ENCODE data around the gene ASAP2.

DNA sequence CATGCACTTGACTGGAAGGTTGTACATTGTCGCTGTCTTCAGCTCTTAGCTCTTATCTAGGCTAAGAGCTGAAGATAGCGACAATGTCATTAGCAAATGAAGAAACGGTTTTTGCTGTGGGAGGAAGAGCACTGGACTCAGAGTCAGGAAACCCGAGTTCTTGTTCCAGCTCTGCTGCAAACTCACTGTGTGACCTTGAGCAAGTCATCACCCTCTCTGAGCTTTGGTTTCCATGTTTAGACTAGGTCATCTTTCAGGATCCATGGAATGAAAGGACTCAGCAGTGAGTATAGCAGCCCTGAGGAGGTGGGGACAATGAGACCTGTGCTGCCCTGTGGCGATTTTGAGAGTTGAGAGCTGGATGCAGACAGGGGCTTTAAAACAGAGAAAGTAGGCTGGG, 85.3 kb downstream of the ASAP2 start:
- no peak for TF ChIP-seq POLR2A (IDR thresholded peaks at IDR 0.05; ENCODE audit: low read depth, low read length)
- no peak for TF ChIP-seq POLR2AphosphoS5 (IDR thresholded peaks at IDR 0.05; ENCODE audit: low read depth, low read length)
- no peak for TF ChIP-seq TAF1 (IDR thresholded peaks at IDR 0.05; ENCODE audit: borderline replicate concordance, low read depth, low read length)
